Measurements from ENCODE around the gene RAI1.

RAI1 gene

DNA sequence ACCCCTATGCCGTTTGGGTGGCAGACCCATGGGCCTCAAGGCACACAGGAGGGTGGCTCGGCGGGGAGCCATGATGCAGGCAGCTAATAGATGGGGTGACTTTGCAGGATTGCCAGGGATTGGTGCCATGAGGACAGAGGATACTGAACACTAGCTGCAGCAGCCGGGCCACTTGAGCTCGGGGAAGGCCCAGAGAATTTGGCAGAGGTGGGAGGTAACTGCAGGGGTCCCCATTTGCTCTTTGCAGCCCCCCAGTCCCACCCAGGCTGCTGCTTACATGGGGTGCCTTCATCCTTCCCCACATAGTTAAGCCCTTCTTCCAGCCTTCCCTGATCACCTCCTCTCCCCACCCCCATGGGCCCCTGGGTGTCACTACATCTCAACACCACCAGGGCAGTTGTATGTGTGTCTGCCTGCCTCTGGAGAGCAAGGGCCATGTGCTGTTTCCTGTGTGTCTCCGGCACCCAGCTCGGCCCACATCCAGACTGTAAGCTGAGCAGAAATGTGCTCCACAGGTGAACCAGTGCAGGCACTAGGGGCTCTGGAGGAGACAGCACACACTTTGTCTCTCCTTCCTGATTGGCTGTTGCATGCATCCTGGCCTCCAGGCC is 103.5 kb downstream of the RAI1 start:
- H3K4me3 ChIP-seq = no peak overlapping the region

GRCh38 chr17:17785407-17785806 is 104.1 kb downstream of the RAI1 start:
- Histone ChIP-seq H3K27ac (no peak overlapping the region), H3K4me3 (no peak overlapping the region)

More for the DNA sequence above, 103.5 kb downstream of the RAI1 start:
- H3K27ac ChIP-seq = peak overlapping the region in 2 of 21 experiments; percentile 52 to 58

DNA sequence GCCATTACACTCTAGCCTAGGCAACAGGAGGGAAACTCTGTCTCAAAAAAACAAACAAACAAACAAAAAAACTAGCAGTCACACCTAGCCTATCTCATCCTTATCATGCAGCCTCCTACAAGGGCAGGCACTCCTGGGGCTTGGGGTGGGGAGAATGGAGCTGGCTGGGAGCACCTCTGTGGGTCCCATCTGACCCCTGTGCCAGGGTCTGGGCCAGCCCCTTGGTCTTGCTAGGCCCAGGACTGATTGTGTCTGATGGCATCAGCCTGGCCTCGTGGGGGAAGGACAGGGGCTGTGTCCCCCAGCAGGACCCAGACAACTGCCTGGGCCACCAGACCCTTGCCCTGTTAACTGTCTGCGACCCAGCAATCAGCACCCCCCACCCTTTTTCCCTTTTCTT is 105.7 kb downstream of the RAI1 start:
- Histone ChIP-seq H3K27ac (no peak overlapping the region), H3K4me3 (no peak overlapping the region)

DNA sequence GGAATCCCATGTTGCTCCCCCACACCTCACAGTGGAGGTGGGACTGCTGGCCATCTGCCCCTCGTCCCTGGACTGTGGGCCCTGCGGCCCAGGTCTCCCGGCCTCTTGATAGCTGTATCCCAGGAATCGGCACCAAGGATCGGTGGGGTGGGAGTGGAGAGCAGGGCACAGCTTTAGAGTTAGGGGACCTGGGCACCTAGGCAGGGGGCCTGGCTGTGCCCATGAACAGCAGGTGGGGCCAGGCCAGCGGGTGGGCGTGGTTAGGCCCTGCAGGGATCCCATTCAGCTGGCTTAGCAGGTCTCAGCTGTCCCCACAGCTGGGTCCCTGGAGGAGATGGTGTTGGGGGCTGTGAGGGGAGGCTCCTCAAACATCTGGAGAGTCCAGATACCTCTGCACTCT is 106.3 kb downstream of the RAI1 start:
- no peak overlapping the region for H3K4me3 ChIP-seq
- H3K27ac ChIP-seq = no peak overlapping the region

DNA sequence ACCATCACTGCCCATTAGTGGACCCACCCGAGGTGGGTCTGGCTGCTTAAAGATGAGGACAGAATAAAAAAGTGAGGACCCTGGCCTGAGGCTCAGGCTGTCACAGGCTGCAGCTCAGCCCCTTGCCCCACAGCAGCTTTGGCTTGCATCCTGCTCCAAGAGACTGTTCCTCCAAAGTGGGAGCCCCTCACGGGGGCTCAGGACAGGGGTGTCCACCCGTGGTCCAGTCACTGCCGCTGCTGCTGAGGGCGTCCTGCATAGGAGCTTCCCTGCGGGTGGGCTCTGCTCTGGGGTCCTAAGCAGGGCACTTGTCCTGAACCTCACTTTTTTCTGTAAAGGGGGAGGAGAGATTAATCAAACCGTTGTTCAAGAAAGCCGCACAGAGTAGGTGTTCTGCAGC is 107.7 kb downstream of the RAI1 start:
- Histone ChIP-seq H3K4me3 (no peak overlapping the region), H3K27ac (no peak overlapping the region)

DNA sequence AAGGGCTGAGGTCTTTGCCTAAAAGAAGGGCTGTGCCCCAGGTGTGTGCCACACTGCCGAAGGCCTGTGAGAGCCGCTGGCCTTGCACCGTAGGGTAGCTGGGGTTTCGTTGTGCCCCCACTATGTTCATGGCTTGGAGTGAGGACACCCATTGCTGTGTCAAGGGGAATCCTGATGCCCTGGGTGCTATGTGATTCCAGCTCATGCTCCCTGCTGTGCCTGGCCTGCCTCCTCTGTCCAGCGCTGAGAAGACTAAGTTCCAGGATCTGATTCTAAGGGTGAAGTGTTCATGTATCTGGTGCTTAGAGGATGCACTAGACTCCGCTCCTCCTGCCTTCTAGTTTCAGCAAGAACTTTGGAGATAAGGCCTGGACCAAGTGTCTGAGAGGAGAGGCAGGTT is 108.2 kb downstream of the RAI1 start:
- no peak overlapping the region for H3K4me3 ChIP-seq
- H3K27ac ChIP-seq = no peak overlapping the region

DNA sequence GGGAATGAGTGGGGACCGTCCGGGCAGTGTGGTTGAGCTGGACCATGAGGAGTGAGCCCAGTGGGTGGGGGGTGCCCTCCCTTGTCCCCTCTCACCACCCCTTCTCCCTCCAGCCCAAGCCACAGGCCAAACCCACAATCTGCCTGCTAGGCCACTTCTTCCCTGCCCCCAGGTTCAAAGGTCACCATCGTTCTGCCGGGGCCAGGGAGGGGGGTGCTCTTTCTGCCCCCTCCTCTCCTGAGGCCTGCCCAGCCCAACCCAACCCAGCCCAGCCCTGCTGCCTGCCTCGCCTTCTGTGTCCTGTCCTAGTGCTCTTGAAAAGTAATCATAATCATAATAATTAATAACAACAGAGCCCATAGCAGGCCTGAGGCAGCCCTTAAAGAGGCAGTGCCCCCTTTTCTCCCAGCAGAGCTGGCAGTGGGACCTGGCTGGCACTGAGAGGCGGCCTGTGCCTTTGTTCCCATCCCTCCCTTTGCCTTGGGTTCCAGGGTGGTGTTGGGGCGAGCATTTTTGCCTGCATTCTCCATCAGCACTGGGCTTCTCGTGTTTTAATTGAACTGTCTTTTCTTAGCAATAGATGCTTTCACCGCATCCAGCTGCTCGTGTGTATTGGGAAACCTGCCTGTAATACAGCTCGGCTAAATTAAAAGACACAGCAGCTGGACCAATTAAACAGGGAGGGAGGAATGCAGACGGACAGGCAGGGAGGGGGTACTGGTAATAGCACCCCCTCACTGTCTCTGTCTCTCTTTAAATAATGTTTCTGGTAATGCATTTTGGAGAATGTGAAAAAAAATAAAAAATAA is 108.8 kb downstream of the RAI1 start:
- Histone ChIP-seq H3K27ac (peak overlapping the region in 2 of 21 experiments; percentile 2 to 44), H3K4me3 (no peak overlapping the region)

DNA sequence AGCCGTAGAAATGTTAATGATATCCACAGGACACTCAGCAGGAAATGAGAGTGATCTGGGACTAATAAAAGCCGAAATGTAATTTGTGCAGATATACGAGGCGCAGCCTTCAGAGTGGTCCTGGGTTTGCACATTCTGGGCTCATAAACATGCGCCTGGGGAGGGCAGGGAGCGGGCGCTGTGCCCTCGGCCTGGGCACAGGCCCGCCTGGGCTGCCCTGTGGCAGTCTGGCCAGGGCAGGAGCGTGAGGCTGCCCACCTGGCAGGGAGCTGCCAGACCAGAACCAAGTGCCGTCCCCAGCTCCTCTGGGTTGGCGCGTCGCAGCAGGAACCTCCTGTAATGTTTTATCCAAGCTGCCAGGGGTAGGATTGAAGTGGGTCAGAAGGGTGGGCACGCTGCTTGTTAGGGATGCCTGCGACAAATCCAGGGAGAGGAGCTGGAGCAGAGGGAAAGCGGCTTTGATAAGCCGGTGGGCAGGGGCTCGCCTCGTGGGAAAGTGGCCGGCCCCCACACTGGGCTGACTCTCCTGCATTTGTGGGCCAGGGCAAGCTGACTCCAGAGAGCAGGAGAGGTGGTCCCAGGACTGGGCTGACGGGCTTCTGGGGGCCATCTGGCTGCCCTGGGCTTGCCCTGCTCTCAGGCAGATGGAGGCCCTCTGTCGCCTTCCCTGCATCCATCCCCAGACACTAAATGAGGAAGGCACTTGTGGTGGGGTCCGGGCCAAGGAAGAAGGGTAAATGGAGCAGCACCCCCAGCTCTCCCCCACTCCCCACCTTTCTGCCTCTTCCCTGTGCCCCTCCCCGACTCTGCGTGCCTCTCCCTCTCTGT is 109.6 kb downstream of the RAI1 start:
- Histone ChIP-seq H3K27ac (no peak overlapping the region), H3K4me3 (no peak overlapping the region)

DNA sequence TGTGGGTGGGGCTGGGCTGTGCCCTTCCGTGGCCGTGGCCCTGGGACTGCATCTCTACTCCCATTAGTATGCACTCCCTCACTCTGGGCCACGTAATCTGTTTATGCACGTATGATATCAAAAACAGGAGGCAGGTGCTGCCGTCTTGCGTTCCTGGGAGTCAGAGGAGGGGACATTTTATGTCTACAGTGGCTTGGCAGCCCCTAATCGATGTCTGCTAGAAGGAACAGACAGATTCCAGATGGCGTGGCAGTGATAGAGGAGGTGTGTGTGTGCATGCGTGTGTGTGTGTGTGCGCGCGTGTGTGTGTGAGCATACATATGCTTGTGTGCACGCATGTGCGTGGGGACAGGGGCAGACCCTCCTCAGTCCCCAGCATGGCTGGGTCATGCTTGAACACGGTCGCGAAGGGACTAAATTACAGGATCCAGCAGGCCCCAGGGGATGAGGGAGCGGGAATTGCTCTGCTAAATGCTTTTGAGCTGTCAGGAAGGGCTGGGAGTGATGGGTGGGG is 110.8 kb downstream of the RAI1 start:
- no peak overlapping the region for H3K4me3 ChIP-seq
- peak overlapping the region in 3 of 21 experiments; percentile 19 to 55 (median 30) for H3K27ac ChIP-seq

GRCh38 chr17:17792551-17793377 is 111.5 kb downstream of the RAI1 start:
- Histone ChIP-seq H3K4me3 (no peak overlapping the region), H3K27ac (peak overlapping the region in 7 of 21 experiments; percentile 8 to 55 (median 19))

DNA sequence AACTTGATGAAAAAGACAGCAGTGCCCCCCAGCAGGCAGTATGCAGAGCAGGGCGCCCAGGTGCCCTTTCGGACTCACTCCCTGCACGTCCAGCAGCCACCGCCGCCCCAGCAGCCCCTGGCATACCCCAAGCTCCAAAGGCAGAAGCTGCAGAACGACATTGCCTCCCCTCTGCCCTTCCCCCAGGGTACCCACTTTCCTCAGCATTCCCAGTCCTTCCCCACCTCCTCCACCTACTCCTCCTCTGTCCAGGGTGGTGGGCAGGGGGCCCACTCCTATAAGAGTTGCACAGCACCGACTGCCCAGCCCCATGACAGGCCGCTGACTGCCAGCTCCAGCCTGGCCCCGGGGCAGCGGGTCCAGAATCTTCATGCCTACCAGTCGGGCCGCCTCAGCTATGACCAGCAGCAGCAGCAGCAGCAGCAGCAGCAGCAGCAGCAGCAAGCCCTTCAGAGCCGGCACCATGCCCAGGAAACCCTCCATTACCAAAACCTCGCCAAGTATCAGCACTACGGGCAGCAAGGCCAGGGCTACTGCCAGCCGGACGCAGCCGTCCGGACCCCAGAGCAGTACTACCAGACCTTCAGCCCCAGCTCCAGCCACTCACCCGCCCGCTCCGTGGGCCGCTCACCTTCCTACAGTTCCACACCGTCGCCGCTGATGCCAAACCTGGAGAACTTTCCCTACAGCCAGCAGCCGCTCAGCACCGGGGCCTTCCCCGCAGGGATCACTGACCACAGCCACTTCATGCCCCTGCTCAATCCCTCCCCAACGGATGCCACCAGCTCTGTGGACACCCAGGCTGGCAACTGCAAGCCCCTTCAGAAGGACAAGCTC is 112.3 kb downstream of the RAI1 start:
- no peak overlapping the region for H3K4me3 ChIP-seq
- peak overlapping the region in 3 of 21 experiments; percentile 10 to 48 (median 30) for H3K27ac ChIP-seq

GRCh38 chr17:17794382-17794781 is 113.1 kb downstream of the RAI1 start:
- H3K4me3 ChIP-seq = no peak overlapping the region

GRCh38 chr17:17795296-17795695 is 114.0 kb downstream of the RAI1 start:
- H3K27ac ChIP-seq = no peak overlapping the region
- H3K4me3 ChIP-seq = no peak overlapping the region

More at GRCh38 chr17:17794382-17794781, 113.1 kb downstream of the RAI1 start:
- H3K27ac ChIP-seq = no peak overlapping the region

GRCh38 chr17:17795946-17796786 is 114.9 kb downstream of the RAI1 start:
- H3K27ac ChIP-seq = no peak overlapping the region

DNA sequence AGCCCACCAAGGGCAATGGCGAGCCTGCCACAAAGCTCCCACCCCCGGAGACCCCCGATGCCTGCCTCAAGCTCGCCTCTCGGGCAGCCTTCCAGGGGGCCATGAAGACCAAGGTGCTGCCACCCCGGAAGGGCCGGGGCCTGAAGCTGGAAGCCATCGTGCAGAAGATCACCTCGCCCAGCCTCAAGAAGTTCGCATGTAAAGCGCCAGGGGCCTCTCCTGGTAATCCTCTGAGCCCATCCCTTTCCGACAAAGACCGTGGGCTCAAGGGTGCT is 115.5 kb downstream of the RAI1 start:
- Histone ChIP-seq H3K27ac (no peak overlapping the region), H3K4me3 (no peak overlapping the region)

More at GRCh38 chr17:17795946-17796786, 114.9 kb downstream of the RAI1 start:
- no peak overlapping the region for H3K4me3 ChIP-seq

DNA sequence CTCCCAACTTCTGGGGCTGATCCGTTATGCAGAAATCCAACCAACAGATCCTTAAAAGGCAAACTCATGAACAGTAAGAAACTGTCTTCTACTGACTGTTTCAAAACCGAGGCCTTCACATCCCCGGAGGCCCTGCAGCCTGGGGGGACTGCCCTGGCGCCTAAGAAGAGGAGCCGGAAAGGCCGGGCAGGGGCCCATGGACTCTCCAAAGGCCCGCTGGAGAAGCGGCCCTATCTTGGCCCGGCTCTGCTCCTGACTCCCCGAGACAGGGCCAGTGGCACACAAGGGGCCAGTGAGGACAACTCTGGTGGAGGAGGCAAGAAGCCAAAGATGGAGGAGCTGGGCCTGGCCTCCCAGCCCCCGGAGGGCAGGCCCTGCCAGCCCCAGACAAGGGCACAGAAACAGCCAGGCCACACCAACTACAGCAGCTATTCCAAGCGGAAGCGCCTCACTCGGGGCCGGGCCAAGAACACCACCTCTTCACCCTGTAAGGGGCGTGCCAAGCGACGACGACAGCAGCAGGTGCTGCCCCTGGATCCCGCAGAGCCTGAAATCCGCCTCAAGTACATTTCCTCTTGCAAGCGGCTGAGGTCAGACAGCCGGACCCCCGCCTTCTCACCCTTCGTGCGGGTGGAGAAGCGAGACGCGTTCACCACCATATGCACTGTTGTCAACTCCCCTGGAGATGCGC is 116.0 kb downstream of the RAI1 start:
- Histone ChIP-seq H3K27ac (no peak overlapping the region), H3K4me3 (no peak overlapping the region)

- Histone ChIP-seq H3K27ac (no peak overlapping the region), H3K4me3 (no peak overlapping the region)
Observed at GRCh38 chr17:17798010-17798556, 116.8 kb downstream of the RAI1 start.
